Fibroblast of pulmonary artery (primary cell): Measurements from ENCODE around the gene ZNF134.

Experiments
- DNase-seq: peaks from one replicate; pipeline ENCODE4 v3.0.0-alpha.2; 2010; ENCODE audit warnings: low read depth
- H3K4me3 ChIP-seq: replicated peaks from 2 replicates; pipeline ENCODE4 v1.5.1; 2011; ENCODE audit warnings: low read depth, mild to moderate bottlenecking, control low read depth, low read length, moderate library complexity
- TF ChIP-seq, protein P1 (sequence below): IDR thresholded peaks from 2 replicates; pipeline ENCODE4 v1.5.1; 2011; ENCODE audit warnings: mild to moderate bottlenecking, control low read depth, low read length, inconsistent platforms; ENCODE audit errors: missing control alignments

Gene ZNF134

DNA sequence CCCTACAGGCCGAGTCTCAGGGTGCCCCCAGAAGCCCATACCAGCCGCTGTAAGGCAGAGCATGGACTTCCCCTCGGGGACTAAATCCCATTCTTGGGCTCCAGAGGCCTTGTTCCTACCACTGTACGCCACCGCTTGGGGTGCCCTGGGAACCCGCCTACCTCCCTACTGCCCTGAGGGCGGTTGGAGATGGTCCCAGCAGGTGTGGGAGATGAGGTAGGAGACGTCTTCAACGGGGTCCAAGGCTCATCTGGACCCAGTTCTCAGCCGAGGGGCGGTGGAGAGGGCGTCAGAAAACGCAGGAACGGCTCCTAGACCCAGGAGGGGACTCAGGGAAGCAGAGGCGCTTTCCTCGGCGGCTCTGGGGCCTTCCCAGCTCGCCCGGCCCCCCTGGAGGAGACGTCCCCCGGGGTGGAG lies 30.9 kb upstream of the ZNF134 start:
- TF ChIP-seq, protein P1, sequence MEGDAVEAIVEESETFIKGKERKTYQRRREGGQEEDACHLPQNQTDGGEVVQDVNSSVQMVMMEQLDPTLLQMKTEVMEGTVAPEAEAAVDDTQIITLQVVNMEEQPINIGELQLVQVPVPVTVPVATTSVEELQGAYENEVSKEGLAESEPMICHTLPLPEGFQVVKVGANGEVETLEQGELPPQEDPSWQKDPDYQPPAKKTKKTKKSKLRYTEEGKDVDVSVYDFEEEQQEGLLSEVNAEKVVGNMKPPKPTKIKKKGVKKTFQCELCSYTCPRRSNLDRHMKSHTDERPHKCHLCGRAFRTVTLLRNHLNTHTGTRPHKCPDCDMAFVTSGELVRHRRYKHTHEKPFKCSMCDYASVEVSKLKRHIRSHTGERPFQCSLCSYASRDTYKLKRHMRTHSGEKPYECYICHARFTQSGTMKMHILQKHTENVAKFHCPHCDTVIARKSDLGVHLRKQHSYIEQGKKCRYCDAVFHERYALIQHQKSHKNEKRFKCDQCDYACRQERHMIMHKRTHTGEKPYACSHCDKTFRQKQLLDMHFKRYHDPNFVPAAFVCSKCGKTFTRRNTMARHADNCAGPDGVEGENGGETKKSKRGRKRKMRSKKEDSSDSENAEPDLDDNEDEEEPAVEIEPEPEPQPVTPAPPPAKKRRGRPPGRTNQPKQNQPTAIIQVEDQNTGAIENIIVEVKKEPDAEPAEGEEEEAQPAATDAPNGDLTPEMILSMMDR, result no peak
- H3K4me3 ChIP-seq, result peak overlapping the region; percentile 74
- DNase-seq, result no peak

DNA sequence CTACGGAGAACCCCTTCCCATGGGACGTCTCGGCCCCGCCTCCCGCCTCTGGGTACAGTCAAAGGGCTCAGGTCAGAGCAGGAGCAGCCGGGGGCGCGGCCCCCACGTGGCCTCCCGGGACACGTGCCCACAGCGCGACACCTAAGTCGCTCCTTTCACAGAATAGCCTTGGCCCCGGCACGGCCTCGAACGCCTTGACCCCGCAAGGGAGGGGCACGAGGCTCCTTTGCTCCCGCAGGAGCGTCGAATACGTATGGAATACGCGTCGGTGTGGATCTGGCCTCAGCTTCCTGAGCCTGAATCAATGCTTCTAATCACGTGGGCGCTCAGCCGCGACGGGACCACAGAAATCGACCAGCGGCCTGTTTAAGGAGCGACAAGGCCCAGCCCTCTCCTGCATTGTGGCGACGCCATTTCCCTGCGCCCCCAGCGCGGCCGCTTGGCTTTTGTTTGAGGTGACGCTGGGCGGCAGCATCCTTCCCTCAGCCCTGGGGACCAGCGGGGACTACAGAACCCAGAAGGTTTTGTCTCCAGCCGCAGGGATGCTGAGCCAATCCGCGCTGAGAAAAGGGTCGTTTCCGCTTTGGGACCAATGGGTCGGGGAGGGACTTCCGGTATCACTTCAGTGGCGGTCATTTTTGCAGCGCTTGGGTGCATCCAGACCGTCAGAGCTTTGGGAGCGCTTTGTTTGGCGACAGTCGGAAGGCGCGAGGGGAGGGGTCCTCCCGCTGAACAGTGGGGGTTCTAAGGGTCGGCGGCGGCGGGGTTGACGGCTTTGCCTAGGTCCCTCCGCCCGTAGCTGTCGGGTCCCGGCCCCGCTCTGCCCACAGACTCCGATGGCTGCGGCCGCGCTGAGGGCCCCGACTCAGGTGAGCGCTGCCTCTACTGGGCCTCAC lies 30.3 kb upstream of the ZNF134 start, which contains the start of gene ZIK1:
ZIK1 (plus strand) TSS at position 625 of the 896 bp plus-strand sequence; CDS start at position 837, 212 bp downstream.
- TF ChIP-seq, protein P1, result no peak
- peak within 1 kb of the TSS; percentile 74 for H3K4me3 ChIP-seq
- peak; percentile 94 for DNase-seq

DNA sequence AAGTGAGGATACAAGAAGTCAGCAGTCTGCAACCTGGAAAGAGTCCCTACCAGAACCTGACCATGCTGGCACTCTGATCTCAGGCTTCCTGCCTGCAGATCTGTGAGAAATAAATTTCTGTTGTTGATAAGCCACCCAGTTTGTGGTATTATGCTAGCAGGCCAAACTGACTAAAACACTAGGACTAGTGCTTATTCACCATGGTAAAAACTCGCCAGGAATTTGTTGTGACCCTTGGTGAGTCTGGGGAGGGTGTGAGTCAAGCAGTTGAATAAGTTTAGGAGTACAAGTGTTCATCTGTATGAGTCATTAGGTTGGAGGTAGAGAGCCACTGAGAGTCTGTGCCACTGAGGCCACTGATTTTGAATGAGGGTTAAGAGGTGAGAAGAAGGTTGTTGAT lies 26.5 kb upstream of the ZNF134 start:
- TF ChIP-seq, protein P1, result no peak
- no peak overlapping the region for H3K4me3 ChIP-seq
- DNase-seq, result peak; percentile 24

DNA sequence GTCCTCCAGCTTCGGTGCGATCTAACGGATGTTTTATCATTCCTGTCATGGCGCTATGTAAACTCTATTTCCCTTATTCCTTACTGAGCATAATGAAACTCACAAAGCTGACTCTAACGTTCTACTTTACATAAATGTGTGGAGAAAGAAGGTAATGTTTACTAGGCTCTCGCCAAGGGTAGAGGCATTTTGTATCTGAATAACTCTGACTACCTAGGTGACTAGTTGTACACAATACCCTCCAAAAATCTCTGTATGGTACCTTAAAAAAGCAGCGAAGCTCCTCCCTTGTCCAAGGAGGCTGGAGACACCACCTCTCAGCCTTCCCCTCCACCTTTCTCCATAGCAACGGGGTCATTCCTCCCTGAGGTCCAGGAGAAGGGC lies 14.7 kb upstream of the ZNF134 start:
- no peak for DNase-seq
- peak overlapping the region; percentile 81 for H3K4me3 ChIP-seq
- TF ChIP-seq, protein P1, result no peak

DNA sequence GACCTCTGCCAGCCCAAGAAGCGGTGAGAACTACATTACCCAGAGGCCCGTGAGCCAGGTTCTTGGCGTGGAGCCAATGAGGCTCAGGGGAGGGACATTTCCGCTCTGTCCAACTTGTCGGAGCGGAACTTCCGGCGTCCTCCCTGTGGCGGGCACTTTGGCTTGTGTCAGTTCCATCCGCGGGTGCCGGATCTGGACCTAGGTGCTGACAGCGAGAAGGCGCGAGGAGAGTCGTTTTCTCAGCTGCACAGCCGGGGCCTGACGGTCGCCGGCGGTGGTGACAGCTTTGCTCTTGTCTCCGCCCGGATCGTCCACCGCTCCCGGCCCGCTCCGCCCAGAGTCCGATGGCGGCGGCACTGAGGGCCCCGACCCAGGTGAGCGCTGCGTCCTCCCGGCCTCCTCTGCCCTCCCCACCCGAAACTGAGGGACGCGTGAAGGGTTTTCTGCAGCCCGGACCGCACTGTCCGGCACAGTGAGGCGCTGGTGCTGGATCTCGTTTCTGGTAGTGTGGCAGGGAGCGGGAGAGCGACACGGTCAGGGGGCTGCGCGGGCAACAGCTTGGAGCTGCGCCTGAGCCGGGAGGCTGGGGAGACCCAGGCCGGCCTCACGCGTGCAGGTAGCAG lies 14.2 kb upstream of the ZNF134 start, which contains the start of gene ZNF530:
ZNF530 (plus strand) TSS at position 125 of the 623 bp plus-strand sequence. CDS start 4,461 bp downstream, outside the sequence.
- TF ChIP-seq, protein P1, result no peak

DNA sequence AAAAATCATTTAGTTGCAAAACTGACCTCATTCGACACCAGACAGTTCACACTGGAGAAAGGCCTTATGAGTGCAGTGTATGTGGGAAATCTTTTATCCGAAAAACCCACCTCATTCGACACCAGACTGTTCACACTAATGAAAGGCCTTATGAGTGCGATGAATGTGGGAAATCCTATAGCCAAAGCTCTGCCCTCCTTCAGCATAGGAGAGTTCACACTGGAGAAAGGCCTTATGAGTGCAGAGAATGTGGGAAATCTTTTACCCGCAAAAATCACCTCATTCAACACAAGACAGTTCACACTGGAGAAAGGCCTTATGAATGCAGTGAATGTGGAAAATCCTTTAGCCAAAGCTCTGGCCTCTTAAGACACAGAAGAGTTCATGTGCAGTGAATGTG lies 7.1 kb upstream of the ZNF134 start:
- DNase-seq, result no peak
- TF ChIP-seq, protein P1, result no peak
- H3K4me3 ChIP-seq, result no peak overlapping the region

More for the DNA sequence above, 14.2 kb upstream of the ZNF134 start, which contains the start of gene ZNF530:
- peak; percentile 95 for DNase-seq
- H3K4me3 ChIP-seq, result peak within 1 kb of the TSS; percentile 81
